Ectodermal cell (in vitro differentiated cells): ENCODE results near the gene NAV3.

Experiments
- H3K27ac ChIP-seq: 2 replicates; pipeline ENCODE4 v1.7.0; 2013; ENCODE audit warnings: mild to moderate bottlenecking, low read depth, low read length; ENCODE audit not compliant: insufficient read depth, poor library complexity, severe bottlenecking
- H3K27me3 ChIP-seq: 2 replicates; pipeline ENCODE4 v1.7.0; 2013; ENCODE audit warnings: mild to moderate bottlenecking, low read length; ENCODE audit not compliant: insufficient read depth, control insufficient read depth, poor library complexity, severe bottlenecking
- H3K36me3 ChIP-seq: one replicate; pipeline ENCODE4 v1.7.0; 2013; ENCODE audit warnings: low read length; ENCODE audit not compliant: control insufficient read depth, insufficient read depth
- H3K4me1 ChIP-seq: one replicate; pipeline ENCODE4 v1.7.0; 2013; ENCODE audit warnings: low read length; ENCODE audit not compliant: control insufficient read depth, insufficient read depth
- H3K4me3 ChIP-seq: 2 replicates; pipeline ENCODE4 v1.7.0; 2013; ENCODE audit warnings: low read depth, low read length, control low read depth; ENCODE audit not compliant: insufficient read depth
- H3K9me3 ChIP-seq: 2 replicates; pipeline ENCODE4 v1.7.0; 2013; ENCODE audit warnings: mild to moderate bottlenecking, low read length, moderate library complexity; ENCODE audit not compliant: control insufficient read depth
- WGBS, 2 experiments: methylation state at CpG; one replicate each; pipeline ENCODE4 v1.1.7; 2013; ENCODE audit warnings: missing lambda C conversion rate in 2 of 2; 5-methylcytosine and 5-hydroxymethylcytosine counted together

NAV3 gene

DNA sequence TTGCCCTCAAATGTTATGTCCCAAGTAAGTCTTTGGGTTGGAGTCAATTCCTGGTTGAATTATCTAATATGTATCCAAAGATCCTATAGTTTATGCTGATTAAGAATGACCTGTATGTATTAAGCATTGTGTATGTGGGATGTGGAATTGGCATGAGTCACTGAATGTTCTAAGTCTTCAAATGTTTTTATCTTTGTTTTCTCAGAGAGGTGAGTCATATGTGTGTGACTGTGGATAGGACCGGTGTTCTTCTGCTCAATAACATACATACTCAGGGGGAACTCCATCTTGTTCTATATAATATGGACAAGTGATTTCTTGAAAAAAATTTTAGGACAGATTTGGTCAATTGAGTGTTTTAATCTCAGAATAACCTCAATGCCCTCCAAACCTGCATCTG is 57.9 kb downstream of the NAV3 start:
- Histone ChIP-seq H3K27ac (no peak overlapping the region), H3K36me3 (no peaks in the 10 kb centered on the region), H3K4me1 (no peaks in the 10 kb centered on the region), H3K4me3 (no peak overlapping the region), H3K27me3 (no peaks in the 10 kb centered on the region), H3K9me3 (no peaks in the 10 kb centered on the region)
- WGBS, 2 experiments, result 89% methylated on average over 1 of the region's 1 CpG; no CpG with 5 or more reads in 1 of the 2 experiments

DNA sequence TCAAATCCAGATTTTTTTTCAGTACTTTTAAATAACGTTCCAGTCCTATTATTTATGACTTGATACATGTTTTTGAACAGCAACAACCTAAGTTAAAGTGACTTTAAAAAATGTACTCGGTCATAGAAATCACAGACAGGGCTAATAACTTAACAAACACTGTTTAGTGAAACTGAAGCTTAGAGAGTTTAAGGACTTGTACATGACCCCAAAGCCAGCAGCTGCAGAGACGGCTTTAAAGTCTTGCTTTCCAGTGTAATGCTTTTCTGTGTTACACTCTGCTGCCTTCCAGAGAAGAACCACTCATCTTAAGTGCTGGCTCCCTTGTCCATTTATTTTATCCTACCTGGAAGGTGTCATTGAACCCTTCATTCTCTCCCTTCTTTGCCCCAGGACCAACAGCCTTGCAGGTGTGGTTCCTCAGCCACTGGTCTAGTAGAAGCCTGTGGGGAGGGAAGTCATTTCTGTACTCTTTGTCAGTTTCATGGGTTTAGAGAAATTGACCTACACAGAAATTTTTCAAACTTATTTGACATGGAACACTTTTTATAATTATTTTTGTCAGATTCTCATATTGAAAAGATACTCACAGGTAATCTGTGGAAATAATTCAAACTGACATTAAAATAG is 60.9 kb downstream of the NAV3 start:
- Histone ChIP-seq H3K4me3 (no peak overlapping the region), H3K4me1 (no peaks in the 10 kb centered on the region), H3K27ac (no peak overlapping the region), H3K9me3 (no peaks in the 10 kb centered on the region), H3K36me3 (no peaks in the 10 kb centered on the region), H3K27me3 (no peaks in the 10 kb centered on the region)
- WGBS, 2 experiments, result 90 to 91% methylated on average over 3 of the region's 3 CpGs

DNA sequence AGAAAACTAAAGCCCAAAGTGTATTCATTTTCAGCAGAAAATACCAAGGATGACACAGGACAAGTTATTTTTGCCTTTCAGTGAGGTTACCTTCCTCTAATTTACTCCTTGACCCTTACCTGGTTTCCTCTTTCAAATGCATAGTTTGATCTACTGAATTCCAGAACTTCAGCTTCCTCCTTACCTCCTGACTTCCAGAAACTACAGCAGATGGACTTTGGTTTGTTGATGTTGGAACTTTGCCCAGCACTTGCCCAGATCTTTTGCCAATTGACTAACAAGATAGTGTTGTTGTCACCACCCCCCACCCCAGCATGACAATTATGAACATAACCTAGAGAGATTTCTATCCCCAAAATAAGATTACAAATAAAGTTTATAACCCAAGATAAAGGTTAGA is 63.2 kb downstream of the NAV3 start:
- H3K4me1 ChIP-seq, result no peaks in the 10 kb centered on the region
- no peak overlapping the region for H3K4me3 ChIP-seq
- no peaks in the 10 kb centered on the region for H3K36me3 ChIP-seq
- H3K27ac ChIP-seq, result no peak overlapping the region
- H3K9me3 ChIP-seq, result no peaks in the 10 kb centered on the region
- H3K27me3 ChIP-seq, result no peaks in the 10 kb centered on the region

DNA sequence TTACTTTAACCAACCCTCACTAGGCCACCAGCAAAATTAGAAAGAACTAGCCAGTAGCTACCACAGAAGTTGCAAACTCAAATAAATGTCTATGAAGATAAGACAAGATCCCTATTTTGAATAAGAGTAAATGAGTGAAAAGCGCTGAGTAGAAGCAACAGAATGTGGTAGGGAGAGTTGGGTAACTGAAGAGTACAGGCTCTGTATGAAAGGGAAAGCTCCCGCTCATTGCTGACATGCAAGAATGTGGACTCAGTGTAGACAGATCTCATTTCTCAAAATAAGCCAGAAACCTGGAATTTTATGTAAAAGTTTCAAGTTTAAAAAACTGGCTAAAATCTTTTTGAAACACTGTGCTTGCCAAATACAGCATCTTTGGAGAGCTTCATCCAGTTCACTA is 63.9 kb downstream of the NAV3 start:
- Histone ChIP-seq H3K4me1 (no peaks in the 10 kb centered on the region), H3K9me3 (no peaks in the 10 kb centered on the region), H3K27me3 (no peaks in the 10 kb centered on the region), H3K4me3 (no peak overlapping the region), H3K27ac (no peak overlapping the region), H3K36me3 (no peaks in the 10 kb centered on the region)
- WGBS, 2 experiments, result 84 to 93% methylated on average over 2 of the region's 2 CpGs

DNA sequence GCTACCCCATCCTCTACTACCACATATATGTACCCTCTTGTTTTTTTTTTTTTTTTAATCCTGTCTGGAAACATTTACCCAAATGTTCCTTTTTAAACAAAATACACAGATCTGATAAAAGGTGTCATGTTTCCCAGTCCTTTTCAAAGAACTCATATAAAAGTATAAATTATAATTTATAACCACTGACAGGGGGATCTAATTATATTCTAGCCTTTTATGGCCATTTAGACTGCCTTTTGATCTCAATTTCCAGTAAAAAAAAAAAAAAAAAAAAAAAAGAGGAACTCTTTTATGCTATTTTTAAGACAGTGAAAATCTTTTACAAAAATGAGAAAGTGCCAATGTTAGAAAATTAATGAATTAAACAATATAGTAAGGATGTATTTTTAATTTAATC is 65.0 kb downstream of the NAV3 start:
- H3K27me3 ChIP-seq, result no peaks in the 10 kb centered on the region

DNA sequence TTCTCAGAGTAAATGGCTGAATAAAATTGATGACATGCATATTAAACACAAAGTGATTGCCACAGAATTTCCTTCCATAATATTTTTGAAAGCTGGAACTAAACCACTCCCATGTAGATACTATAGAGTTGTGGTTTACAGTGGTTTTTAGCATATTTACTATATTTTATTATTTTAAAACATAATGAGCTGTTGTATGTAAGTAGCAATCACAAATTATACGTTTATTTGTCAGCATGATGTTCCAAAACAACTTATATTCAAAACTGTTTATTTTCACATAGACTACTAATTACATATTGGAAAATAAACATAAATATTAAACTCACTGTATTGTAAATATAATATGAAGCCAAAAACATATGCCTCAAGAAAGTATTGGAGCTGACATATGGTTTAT is 77.2 kb downstream of the NAV3 start:
- Histone ChIP-seq H3K4me3 (no peak overlapping the region), H3K36me3 (no peaks in the 10 kb centered on the region), H3K27me3 (no peaks in the 10 kb centered on the region), H3K4me1 (no peaks in the 10 kb centered on the region), H3K9me3 (no peaks in the 10 kb centered on the region), H3K27ac (no peak overlapping the region)
- no CpG with 5 or more reads among the region's 1 CpG for WGBS, 2 experiments

More for the DNA sequence above, 65.0 kb downstream of the NAV3 start:
- Histone ChIP-seq H3K4me3 (no peak overlapping the region), H3K36me3 (no peaks in the 10 kb centered on the region), H3K9me3 (no peaks in the 10 kb centered on the region), H3K27ac (no peak overlapping the region), H3K4me1 (no peaks in the 10 kb centered on the region)

DNA sequence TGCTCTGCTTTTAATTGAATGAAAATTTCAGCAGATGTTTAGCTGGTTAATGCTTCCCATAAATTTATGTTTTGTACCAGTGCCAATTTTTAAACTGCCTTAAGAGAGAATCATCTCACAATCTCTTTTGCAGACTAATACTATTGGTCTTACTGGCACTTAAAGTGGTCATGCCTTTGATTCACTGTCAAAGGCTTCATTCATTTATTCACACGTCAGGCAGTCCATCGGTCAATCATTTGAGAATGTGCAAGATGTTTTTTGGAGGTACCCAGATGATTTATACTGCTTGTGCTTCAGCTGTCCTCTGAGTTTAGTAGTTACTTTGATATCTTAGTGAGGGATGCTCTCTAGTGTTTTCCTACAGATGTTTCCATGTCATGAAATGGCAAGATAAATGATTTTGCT is 83.4 kb downstream of the NAV3 start:
- Histone ChIP-seq H3K4me3 (no peak overlapping the region), H3K36me3 (no peaks in the 10 kb centered on the region), H3K27me3 (no peaks in the 10 kb centered on the region), H3K4me1 (no peaks in the 10 kb centered on the region), H3K27ac (no peak overlapping the region), H3K9me3 (no peaks in the 10 kb centered on the region)
- WGBS, 2 experiments, result 97% methylated on average over 2 of the region's 2 CpGs

DNA sequence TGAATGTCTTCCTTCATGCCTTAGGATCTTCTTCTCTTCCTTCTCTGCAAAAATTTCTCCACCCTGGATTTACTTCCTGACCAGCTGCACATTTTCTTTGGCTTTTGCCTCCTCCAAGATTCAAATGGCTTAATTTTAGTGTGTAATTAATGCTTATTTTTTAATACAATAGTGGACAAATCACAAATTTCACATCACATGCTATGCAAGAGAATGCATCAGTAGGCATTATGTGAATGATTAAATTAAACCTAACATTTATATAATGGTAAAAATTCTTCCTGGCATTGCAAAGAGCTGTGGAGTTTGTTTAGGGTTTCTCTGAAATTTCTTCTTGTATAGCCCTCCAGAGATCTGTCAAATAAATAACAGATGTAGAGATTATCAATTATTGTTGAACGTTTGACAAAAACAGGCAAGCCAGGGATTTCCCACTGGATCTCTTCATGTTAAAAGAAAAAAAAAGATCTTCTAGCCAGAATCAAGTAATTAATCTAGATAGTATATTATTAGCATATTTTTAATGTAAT is 84.4 kb downstream of the NAV3 start:
- Histone ChIP-seq H3K4me3 (no peak overlapping the region), H3K4me1 (no peaks in the 10 kb centered on the region), H3K9me3 (no peaks in the 10 kb centered on the region), H3K27me3 (no peaks in the 10 kb centered on the region), H3K36me3 (no peaks in the 10 kb centered on the region), H3K27ac (no peak overlapping the region)
- 71% methylated on average over 1 of the region's 1 CpG; no CpG with 5 or more reads in 1 of the 2 experiments for WGBS, 2 experiments

DNA sequence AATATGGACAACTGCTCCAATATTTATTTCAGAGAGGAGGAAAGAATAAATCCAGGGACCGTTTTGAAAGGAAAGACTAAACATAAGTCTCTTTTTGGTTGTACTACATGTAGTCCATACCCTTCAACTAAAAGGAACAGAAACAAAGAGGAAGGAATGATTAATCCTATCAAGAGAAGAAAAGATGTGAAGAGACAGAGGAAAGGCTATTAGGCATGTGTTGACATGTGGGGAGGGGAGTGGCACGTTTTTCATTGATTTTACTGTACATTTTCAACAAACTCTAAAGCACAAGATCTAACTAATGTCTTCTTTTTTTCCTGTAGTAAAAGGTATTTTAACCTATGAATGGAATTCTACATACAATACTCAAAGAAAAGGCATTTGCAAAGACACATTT is 85.6 kb downstream of the NAV3 start:
- WGBS, 2 experiments, result 86% methylated on average over 2 of the region's 2 CpGs; no CpG with 5 or more reads in 1 of the 2 experiments
- H3K9me3 ChIP-seq, result no peaks in the 10 kb centered on the region
- no peak overlapping the region for H3K4me3 ChIP-seq

DNA sequence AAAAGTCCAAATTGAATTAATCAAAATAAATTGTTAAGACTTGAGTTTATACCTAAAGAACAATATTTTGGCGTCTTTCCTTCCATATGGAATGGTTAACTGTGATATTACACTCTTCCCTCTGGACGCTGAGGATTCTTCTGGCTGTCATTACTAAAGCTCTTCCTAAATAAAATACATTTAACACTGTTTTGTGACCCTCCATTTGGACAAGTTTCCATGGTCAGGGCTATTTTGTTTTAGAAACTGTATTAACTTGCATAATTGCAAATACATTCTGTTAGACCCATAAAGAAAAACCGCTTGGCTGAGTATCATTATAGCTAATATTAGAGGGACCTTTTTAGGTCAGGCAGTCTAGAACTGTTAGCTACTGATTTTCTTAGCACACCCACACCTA is 87.4 kb downstream of the NAV3 start:
- Histone ChIP-seq H3K9me3 (no peaks in the 10 kb centered on the region), H3K27me3 (no peaks in the 10 kb centered on the region), H3K27ac (no peak overlapping the region), H3K36me3 (no peaks in the 10 kb centered on the region), H3K4me3 (no peak overlapping the region), H3K4me1 (no peaks in the 10 kb centered on the region)
- WGBS, 2 experiments, result 67 to 90% methylated on average over 1 to 3 of the region's 3 CpGs

More for the DNA sequence above, 85.6 kb downstream of the NAV3 start:
- no peaks in the 10 kb centered on the region for H3K36me3 ChIP-seq
- H3K27me3 ChIP-seq, result no peaks in the 10 kb centered on the region
- H3K4me1 ChIP-seq, result no peaks in the 10 kb centered on the region
- no peak overlapping the region for H3K27ac ChIP-seq

DNA sequence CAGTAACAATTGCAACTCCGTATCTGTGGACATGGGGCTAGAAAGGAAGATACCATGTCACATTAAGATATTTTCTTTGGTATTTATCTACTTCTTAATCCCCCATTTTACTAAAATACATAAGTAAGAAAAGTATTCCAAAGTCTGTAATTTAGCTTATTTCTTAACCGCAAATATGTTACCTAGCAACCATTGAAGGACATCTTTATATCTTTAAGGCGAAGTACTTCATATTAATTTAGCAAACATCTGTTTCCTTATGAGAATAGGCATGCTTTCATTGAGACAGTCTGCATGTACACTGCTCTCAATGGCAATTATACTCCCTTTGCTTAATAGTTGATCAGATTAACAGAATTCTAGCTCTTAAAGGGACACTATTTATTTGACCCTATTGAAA is 88.8 kb downstream of the NAV3 start:
- no peaks in the 10 kb centered on the region for H3K27me3 ChIP-seq
- WGBS, 2 experiments, result 95 to 100% methylated on average over 2 to 3 of the region's 3 CpGs
- no peak overlapping the region for H3K27ac ChIP-seq
- H3K4me3 ChIP-seq, result no peak overlapping the region
- H3K36me3 ChIP-seq, result no peaks in the 10 kb centered on the region
- no peaks in the 10 kb centered on the region for H3K9me3 ChIP-seq
- no peaks in the 10 kb centered on the region for H3K4me1 ChIP-seq
